Ramos (cell line): Measurements from ENCODE around the gene PROSER3.
"Not testable (repeated sequence)": the region's sequence is repeated elsewhere in the genome, so short reads cannot be mapped to it uniquely, and the experiment has no call there.

Source experiments
- in situ Hi-C: fragments of 300-500 bp; cut with MboI; formaldehyde crosslinking; loops from one replicate; pipeline ENCODE4 v1.14.3; 2022; ENCODE audit warnings: low sequenced_read_pairs; ENCODE audit not compliant: unreplicated experiment

The PROSER3 gene

DNA sequence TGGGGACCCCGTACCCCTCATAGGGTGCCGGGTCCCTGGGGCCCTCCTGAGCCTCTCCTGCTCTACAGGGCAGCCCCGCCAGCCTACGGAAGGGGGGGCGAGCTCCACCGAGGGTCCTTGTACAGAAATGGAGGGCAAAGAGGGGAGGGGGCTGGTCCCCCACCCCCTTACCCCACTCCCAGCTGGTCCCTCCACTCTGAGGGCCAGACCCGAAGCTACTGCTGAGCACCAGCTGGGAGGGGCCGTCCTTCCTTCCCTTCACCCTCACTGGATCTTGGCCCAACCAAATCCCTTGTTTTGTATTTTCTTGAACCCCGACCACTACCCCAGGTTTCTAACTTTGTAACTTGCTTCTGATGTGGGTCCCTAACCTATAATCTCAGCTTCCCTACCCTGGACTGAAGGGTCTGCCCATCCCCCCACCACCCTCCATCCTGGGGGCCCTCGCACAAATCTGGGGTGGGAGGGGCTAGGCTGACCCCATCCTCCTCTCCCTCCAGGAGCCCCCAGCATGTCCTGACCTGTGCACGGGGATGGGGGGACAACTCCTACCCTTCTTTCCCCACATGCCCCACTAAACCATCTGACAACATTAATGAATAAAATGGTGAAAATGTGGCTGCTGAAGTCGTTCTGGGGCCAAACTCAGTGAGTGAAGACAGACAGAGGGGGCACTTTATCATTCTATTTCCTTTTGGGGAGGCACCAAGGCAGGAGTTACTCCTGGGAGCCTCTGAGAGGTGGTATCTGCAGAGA lies 30.4 kb downstream of the PROSER3 start:
- in situ Hi-C loops = no loop called here

DNA sequence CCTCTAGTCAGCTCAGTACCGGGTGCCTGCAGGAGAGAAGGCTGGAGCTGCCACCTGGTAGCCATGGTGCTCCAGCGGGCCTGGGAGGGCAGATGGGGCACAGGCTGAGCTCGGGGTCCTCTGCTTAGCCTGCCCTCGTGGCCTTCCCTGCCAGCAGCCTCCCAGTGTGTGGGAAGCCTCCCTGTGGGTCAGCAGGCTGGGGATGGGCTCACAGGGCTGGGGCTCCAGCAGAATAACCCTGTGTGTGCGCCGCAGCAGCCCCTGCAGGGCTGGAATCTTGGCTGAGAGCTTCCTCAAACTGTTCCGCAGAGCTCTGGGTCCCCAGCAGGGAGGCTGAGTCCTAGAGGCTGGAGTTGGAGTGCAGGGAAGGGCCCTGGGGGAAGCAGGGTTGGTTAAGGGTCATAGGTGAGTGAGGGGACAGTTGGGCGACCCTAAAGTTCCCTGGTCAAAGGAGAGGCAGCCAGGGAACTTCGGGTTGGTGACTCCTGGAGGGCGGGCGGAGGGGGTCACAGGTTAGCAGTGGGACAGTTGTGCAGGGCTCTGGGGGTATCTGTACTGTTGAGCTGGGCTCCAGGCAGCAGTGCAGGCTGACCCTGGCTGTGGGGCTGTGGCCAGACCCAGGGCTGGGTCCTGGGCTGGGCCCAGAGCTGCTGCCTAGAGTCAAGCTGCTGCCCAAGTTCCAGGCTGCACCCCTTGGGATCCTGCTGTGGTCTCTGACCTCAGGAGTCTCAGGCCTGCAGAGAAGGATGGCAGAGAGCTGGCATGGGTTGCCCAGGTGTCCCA lies 31.4 kb downstream of the PROSER3 start:
- in situ Hi-C loops = no loop called here

DNA sequence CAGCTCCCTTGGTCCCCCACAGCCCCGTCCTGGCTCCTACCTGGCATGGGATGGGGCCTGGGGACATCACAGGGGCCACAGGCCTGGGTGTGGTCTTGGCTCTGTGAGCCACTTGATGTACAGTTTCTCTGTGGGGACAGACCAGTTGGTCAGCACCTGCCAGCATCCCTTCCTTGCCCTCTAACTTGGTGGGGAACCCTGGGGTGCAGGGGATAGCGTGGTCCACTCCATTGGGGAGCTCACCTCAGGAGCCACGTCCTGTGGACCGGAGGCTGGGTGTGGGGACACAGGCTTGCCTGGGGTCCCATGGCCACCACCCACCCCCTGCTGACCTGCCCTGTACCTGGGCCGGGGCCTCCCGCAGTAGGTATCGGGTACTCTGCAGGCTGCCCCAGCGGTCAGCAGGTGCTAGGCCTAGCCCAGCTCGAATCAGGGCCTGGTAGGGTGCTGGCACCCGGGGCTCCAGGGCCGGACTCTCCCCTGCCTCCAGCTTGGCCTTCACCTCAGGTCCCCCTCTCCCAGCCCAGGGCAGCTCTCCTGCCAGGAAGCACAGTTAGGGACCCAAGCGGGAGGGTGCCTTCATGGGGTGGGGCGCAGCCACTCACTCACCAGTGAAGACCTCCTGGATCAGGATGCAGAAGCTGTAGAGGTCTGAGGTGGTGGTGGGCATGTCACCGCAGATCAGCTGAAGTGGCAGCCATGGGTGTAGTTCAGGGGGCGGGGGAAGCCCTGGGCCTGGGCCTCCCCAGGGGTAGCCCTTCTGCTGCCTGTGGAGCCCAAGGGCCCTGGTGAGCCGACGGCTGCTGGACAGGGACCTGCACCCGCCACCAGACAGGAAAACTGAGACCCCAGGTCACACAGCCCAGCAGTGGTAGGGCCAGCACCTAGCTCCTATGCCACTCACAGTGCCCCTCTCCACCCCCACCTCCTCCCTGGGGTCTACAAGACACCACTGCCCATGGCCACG lies 32.3 kb downstream of the PROSER3 start:
- in situ Hi-C loops = no loop called here

DNA sequence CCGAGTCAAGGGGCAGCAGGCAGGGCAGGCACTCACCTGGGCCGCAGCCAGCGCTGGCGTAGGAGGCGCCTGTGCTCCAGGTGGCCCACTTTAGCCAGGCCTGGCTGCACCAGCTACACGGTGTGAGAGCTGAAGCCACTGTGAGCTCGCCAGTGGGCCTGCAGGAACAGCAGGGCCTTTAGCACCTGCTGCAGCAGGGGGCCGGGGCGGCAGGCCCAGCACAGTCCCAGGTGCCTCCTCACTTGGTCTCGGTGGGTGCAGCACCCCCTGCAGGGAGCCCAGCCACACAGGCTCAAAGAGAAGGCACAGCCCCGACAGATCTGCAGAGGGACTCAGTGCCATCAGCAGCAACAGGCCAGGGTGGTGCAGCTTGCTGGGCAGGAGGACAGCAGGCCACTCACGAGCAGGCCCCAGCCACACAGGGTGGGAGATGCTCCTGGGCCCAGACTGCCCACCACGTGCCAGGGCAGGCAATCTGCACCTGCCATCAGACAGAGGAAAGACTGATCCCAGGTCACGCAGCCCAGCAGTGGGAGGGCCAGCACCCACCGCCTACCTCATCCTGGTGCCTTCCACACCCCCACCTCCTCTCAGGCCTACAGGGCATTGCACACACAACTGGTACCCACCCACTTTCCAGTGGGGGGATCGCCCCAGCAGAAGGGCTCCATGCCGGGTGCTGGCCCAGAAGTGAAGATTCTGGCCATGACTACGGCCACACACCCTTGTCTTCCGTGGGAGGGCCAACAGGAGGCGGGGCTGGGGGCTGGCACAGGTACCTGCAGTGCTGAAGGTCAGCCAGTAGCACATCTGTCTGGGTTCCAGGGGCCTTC lies 33.2 kb downstream of the PROSER3 start:
- in situ Hi-C loops = no loop called here

DNA sequence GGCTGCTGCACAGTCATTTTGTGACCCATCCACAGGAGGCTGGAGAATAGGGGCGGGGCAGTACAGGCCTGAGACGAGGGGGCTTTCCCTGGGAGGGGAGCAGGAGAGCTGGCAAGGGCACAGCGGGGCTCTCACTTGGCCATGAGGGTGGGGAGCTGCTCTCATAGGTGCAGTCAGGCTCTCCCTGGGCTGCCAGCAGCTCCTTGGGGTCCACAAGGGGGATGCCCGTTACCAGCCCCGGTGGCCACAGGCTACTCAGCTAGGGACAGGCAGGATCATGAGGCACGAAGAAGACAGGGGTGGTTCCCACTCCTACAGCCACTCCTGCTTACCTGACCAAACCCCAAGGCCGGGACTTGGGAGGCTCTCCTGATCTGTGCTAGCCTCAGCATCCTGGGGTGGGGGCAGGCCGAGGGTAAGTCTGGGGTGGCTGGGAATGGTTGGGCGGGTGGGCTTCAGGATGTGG lies 33.9 kb downstream of the PROSER3 start:
- in situ Hi-C loops = no loop called here

DNA sequence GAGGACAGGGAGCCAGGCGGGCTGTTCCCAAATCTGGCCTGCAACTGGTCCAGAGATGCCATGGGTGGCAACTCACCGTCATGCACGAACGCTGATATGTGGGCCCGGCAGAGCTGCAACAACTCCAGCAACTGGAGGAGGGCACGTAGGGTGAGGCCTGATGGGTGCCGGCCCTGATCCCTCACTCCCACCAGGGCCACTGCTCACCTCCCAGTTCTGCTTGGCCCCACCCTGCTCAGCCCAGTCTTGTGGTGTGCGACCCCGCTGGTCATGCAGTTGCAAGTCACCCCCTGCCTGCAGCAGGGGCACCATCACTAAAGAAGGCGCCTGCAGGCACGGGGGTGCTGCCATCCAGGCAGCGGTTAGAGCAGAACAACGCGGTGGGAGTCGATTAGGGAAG lies 34.3 kb downstream of the PROSER3 start:
- in situ Hi-C loops = no loop called here

DNA sequence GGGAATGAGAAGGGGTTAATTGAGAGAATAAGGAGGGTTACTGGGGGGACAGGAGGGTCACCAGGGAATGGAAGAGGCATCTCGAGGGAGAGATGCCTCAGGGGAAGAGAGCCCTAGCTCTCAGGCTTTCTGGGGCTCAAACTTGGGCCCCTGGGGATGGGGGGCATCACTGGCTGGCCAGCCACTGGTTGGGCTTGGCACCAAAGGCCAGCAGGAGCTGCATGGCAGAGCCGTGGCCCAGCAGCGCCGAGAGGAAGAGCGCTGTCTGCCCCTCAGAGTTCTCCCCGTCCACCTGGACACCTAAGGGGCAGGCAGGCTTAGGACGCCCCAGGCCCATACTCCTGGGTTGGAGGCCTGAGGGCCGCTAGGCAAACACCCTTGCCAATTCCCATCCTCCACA lies 34.9 kb downstream of the PROSER3 start:
- in situ Hi-C loops = no loop called here

DNA sequence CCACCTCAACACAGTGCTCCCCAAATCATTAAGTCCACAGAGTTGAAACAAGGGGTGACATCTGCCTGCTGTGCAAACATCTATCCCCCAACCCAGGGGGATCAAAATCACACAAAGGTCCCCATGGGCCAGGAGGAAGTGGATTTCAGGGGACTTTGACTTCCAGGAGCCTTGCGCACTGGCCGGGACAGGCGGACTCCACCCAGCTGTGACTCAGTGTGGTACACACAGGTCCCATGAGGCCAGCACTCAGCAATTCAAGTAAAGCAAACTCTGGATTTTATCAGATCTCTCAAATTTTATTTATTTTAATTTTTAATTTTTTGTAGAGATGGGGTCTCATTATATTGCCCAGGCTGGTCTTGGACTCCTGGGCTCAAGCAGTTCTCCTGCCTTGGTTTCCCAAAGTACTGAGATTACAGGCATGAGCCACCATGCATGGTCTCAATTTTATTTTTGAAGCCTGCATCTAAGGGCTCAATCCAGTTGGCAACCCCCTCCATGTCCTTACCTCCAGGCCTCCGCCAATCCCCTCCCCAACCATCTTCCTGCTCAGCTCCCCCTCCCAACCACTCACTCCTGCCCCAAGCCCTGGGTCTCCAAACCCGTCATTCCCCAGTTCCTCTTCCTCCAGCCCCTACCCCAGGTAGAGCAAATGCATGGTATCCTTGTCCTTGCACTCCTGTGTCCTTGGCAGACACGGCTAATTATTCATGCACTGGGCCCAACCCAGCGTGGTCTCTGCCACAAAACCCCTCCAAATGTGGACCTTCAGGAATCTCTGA lies 35.6 kb downstream of the PROSER3 start:
- in situ Hi-C loops = no loop called here

DNA sequence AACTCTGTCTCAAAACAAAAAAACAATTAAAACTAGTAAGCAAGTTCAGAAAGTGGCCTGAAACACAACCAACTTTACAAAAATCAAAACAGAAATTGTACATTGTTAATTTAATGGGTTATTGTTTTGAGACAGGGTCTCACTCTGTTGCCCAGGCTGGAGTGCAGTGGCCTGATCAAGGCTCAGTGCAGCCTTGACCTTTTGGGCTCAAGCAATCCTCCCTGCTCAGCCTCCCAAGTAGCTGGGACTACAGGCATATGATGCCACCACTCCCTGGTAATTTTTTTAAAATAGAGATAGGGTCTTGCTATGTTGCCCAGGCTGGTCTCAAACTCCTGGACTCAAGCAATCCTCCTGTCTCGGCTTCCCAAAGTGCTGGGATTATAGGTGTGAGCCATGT lies 37.6 kb downstream of the PROSER3 start:
- in situ Hi-C loops = not testable (repeated sequence)

DNA sequence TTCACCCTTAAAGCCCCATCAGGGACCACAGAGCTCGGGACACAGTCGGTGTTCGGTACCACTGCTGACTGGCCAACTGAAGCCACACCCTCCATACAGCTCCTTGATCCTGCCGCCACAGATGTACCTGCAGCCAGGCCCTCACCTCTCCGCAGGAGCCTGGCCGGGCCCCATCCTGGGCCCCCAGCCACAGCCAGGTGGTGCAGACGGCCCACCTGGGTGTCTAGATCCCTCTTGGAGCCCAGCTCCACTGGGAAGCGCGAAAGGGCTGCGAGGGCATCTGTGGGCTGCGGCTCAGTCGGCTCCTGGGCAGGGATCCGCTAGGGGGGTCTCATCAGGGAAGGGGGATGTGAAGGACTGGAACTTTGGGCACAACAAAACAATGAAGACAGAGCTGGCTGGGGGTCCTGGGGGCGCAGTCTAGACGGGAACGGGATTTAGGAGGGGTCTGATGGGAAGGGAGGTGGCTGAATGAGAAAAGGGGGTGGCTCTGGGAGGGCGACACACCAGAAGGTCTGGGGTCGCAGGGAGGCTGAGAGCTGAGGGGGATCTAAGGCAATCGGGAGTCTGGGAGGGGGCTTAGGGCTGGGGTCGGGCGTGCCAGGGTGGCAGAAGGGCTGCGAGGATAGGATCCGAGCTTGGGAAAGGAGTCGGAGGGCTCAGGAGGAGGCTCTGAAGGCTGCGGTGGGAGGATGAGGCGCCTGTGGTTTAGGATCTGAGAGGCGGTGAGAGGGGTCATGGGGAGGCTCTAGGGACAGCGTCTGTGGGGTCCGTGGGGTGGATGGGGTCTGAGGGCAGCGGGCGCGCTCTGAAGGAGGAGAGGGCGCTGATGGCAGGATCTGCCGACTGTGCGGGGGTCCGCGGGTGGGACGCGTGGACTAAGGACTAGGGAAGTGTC lies 38.9 kb downstream of the PROSER3 start:
- in situ Hi-C loops = no loop called here

DNA sequence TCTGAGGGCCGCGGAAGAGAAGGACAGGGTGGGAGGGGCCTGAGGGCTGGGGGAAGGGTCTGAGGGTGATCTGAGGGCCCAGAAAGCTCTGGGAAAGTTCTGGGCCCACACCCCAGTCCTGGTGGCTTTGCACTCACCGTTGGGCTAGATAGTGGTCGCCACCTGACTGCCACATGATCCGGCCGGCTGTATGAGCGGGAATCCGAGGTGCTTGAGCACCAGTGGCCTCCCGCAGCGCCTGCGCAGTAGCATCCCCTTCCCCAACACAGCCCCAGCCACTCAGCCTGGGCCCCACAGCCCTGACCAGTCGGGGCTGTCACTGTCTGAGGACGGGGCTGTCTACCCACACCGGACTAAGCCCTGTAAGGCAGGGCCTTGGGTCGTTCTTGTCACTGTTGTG lies 39.7 kb downstream of the PROSER3 start:
- in situ Hi-C loops = no loop called here

DNA sequence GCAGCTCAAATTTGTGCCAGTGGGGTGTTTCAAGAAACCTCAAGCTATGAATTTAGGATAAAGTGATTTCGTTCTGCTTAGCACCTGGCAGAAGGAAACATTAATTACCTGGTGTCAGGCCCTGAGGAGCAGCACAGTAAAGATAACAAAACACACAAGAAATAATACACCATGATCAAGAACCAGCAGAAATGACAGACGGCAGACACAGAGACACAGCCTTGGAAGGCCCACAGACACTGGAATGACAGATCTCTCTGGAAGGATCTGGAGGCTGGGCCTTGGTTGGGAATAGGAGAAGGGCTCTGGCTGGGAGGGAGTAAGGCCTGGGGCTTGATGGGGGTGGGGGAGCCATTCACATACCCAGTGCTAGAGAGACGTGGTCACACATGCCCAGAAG lies 43.9 kb downstream of the PROSER3 start:
- in situ Hi-C loops = no loop called here

DNA sequence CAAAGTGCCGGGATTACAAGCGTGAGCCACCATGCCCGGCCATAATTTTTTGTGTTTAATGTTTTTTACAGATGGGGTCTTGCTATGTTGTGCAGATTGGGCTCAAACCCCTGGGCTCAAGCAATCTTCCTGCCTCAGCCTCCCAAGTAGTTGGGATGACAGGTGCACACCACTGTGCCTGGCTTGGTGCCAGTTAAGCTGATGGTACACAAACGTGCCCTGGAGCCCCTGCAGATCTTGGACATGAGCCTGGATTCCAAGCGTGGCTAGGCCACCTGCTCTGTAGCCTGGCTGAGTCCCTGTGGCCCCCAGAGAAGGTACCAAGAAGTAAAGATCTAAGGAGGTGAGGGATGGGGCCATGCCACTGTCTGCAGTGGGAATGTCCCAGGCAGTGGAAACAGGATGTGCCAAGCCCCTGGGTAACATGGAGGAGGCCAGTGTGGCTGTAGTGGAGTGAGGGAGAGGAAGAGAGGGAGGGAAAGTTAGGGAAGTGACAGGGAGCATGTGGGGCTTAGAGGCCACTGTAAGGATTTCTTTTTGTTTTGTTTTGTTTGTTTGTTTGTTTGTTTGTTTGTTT lies 47.6 kb downstream of the PROSER3 start:
- in situ Hi-C loops = no loop called here

DNA sequence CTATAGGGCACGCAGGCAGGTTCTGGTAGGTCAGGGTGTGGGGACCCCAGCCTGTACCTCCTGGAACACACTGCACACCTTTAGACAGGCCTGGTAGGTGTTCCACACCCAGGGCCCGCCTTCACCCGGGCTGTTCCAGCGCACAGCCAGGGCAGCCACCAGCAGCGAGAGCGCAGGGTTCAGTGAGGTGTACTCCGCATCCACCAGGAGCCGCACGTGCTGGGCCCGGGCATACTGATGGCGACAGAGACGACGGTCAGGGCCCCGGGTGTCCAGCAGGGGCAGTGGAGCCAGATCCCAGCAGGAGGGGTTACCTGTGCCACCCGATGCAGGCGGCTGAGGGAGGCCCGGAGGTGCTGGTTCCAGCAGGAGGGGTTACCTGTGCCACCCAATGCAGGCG lies 48.6 kb downstream of the PROSER3 start:
- in situ Hi-C loops = no loop called here

DNA sequence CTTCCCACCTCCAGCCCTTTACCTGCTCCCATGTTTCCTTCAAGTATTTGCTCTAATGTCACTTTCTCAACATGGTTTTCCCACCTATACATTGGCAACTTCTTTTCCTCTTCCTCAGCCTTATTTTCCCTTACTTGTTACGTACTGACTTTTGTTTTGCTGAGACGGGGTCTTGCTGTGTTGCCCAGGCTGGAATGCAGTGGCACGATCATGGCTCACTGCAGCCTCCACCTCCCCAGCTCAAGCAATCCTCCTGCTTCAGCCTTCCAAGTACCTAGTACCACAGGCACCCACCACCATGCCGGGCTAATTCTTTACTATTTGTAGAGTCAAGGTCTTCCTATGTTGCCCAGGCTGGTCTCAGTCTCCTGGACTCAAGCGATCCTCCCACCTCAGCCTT lies 49.7 kb downstream of the PROSER3 start:
- in situ Hi-C loops = no loop called here

DNA sequence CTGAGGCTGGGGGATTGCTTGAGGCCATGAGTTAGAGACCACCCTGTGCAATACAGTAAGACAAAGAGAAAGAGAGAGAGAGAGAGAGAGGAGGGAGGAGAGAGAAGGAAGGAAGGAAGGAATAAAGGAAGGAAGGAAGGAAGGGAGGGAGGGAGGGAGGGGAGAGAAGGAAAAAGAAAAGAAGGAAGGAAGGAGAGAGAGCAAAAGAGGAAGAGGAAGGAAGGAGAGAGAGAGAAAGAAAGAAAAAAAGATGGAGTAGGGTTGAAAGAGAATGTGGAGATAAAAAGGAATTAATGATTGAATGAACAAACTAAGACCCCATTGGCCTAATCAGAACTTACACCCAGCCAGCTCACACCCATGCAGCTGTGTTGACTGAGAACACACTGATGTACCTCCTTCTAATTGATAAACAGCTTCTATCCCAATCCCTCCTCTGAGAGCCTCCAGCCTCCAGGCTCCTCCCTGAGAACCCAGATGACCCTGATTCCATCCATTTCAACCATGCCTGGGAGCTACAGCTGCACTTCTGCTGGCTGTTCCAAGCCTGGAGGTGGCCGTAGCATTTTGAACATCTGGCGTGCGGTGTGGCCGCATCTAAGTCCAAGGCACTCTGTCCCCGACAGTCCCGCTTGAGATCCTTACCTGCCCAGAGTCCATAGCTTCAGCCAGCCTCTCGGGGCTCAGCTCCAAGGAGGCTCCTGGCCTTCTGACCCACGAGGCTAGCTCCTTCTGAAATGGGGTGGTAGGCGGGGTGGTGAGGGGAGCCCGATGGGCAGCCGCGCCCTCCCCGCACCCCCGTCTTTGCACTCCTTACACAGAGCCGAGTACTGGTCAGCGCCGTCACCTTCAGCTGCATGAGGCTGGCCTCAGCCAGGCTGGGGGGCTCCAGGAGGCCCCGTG lies 53.6 kb downstream of the PROSER3 start:
- in situ Hi-C loops = no loop called here
